GM19193 (cell line): ENCODE measurements around the gene UROC1.

Experiments used
- POLR2A ChIP-seq: IDR thresholded peaks from 4 replicates; pipeline ENCODE4 v1.6.1; 2011; ENCODE audit not compliant: insufficient read depth, insufficient read length; ENCODE audit errors: extremely low read depth

The UROC1 gene

GRCh38 chr3:126475413-126476114 lies 42.0 kb downstream of the UROC1 start, which contains the start of gene ZXDC:
TSS of gene ZXDC (minus strand) at chr3:126475891. CDS start at chr3:126475865, 26 bp downstream.
- peak; percentile 88 for TF ChIP-seq POLR2A

- no peak for TF ChIP-seq POLR2A
Observed at GRCh38 chr3:126474498-126475412, 42.8 kb downstream of the UROC1 start.

DNA sequence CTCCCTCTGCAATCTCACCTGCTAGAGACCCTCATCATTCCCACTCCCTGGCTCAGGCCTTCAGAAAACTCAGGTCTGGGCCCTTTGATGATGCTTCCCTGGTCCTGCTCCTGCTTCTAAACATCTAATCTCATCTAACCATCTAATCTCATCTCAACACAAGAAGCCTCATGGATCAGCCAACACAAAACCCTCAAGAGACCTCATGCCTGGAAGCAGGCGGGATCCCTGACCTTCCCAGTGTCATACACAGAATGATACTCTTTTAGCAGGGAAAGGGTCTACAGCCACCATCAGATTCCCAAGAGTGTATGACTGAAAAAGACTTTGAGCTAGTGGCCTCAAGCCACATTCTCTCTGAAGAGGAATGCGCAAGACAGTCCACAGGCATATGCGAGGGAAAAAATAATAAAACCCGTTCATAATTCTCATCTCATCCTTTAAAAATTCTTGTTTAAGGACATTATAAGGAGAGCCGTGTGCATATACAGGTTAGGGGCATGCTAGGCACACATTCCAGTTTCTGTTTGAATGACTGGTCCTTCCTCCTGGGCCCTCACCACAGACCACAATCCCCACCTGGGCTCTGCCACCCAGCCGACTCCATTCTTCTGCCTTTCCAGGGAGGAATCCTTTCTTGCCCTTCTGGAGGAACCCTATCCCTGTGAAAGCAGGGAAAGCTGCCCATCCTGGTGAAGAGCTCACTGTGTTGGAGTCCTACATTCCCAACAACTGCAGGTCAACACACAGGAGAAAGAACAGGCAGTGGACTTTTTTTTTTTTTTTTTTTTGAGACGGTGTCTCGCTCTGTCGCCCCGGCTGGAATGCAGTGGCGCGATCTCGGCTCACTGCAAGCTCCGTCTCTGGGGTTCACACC lies 44.0 kb downstream of the UROC1 start:
- TF ChIP-seq POLR2A, result no peak

DNA sequence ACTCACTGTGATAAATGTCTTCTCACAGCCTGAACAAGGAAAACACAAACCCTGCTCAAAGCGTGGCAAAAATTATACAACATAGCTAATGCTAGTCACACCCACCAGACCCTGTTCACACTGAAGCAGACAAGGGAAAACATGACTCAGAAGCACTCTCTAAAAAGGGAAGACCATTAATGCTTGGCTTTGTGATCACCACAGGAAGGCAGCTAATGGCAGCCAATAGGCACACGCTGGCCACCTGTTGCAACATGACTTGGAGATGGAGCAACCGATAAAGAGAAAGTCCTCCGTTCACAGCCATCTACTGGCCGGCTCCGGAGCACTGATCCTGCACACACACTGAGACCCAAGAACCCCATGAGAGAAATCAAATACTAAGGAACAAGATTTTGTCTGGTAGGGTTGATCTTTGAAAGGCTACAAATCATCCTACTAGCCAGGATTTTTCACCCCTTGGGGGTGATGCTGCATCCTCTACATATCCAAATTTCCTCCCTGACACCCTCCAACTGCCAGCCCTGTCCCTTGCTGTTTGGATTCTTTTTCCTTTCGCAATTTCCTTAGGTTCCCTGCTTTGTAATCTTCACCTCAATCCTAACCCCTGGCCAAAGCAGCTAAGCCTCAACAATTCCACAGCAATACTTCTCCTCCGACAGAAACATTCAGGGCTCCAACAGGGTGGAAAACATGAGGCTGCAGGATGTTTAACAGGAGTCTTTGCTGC lies 45.1 kb downstream of the UROC1 start:
- no peak for TF ChIP-seq POLR2A

DNA sequence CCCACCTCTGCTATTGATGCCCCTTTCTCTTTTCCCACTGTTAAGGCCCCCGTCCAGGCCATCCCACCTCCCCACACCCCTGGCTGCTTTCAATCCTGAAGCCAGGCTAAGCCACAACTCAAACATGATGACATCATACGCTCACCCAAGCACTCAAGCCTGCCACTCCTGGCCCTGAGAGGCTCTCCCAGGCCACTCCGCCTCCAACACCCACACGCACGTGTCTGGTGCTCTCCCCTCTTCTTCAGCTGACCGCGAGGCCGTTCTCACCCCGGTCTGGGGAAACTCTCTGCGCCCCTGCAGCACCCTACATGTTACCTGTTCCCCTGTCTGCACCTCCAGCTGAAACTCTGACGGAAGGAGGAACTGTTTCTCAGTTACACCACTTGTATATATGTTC lies 48.1 kb downstream of the UROC1 start:
- no peak for TF ChIP-seq POLR2A

GRCh38 chr3:126468028-126468891 lies 49.3 kb downstream of the UROC1 start:
- no peak for TF ChIP-seq POLR2A

DNA sequence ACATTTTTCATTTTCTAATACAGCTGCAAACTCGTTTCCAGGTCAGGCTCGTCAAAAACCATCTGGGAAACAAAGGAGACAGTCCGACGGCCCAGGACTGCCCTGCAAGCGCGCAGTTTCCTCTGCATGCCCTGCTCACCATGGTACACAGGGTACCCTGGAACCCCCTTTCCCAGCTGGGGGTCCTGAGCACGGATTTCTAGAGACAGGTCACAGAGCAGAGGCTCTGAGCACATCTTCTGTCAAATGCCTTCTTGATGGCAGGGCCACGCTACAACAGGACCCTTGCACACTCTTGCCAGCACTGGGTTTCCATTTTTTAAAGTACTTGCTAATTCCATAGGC lies 50.0 kb downstream of the UROC1 start:
- TF ChIP-seq POLR2A, result no peak

DNA sequence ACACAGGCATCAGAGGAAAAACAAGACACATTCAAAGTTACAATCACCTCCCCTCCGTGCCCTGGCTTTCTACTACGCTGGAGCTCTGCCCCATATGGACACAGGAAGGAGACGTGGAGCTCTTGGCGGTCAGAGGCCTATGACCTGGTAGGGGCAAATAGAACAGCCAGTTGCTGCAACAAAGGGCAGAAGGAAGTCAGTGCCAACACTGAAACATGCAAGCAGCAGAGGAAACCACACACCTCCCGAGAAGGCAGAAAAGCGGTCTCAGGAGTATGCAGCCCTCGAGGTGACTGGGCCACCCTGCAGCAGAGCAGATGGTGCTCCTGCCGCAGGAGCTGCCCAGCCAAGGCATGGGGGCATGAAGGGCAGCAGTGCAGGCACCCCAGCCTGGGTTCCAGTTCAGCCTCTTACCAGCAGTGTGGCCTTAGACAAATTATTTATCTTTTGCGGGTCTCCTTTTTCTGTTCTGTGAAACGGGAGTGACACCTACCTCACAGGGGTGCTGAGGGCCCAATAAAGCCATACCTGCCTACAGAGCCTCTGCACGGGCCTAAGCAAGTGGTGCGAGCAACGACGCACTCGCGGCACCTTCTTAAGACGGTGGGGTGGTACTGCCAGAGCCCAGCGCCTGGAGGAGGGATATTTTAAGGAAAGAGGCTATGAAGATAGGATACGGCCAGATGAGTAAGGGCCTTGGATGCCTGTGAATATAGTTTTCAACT lies 50.5 kb downstream of the UROC1 start:
- no peak for TF ChIP-seq POLR2A

DNA sequence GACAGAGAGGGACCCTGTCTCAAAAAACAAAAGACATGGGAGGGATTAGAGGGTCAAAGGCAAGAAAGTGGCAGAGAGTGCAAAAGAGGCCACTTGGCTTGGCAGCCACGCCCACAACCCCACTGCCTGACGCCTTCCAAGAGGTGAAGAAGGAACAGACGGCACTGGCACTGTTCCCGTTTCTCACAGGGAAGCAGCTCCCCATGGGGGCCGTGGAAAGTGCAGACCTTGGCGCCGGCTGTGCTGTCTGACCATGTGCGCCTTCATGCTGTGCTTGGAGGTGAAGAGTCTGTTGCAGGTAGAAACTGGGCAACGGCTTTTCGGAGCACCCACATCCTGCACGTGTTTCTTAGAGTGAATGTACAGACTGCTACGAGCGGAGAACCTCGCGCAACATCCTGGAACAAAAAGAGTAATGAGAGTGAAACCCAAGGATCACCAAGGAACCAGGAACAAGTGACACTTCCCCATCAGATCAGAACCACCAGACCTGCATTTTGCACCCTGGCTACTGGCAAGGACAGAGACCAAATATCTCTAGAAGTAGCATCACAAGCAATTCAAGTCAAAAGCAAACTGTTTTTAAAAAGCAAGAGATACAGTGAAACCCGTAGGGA lies 51.5 kb downstream of the UROC1 start:
- TF ChIP-seq POLR2A, result no peak

DNA sequence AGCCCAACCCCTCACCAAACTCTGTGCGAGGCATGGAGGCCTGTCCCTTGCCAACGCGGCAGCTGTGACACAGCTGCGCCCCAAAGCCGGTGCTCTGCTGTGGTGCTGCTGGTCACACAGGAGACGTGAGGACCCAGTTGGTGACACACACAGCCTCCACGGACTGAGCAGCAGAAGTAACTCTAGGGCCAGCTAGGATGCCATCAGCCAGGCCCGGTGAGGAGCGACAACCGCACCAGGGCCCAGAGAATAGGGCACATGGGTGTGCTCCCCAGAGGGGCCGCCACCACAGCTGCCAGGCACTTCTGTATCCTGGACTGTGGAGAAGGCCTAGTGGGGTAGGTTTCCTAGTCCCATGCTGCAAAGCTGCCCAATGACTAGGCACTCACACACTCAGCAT lies 52.6 kb downstream of the UROC1 start:
- no peak for TF ChIP-seq POLR2A

GRCh38 chr3:126464494-126464893 lies 53.1 kb downstream of the UROC1 start:
- no peak for TF ChIP-seq POLR2A

- TF ChIP-seq POLR2A, result no peak
Observed at GRCh38 chr3:126464093-126464492, 53.5 kb downstream of the UROC1 start.
